ENCODE results near the gene IL20RB.
"Not testable (repeated sequence)": the region's sequence is repeated elsewhere in the genome, so short reads cannot be mapped to it uniquely, and the experiment has no call there.

Gene IL20RB

DNA sequence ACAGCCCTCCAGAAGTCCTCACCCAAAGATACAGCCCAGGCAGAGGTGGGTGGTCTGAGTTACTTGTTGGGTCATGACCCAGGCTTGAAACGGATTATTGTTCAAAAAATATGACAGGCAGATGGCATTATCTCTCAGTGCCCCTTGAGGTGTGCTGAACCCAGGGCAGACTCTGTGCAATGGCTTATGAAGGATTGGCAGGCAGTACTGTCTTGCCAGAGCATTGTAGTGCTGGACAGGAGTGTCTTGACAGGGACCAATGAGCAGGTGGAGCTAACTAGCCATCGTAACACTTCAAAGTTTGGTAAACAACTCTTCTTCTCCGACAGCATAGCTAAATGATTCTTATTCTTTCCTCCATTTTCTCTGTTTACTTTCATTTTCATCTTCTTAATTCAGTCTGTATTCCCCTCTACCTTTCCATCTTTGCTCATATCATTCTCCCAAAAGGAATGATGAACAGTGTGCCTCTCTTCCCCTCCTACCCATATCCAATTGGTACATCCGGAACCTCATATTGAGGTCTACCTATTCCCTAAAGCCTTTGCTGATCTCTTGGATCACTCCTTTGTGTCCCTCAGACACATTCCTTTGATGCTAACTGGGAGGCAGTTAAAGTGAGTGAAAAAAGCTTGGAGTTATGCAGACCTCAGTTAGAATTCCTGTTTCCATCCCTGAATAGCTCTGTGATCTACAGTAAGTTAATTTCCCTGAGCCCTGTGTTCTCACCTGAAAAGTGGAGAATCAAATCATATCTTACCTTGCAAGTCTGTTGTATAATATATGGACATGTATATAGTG lies 2.6 kb upstream of the IL20RB start:
- Histone ChIP-seq H3K9ac (ENCODE audit: low read depth, low read length) (no peak overlapping the region), H3K36me3 (ENCODE audit: insufficient read depth, low read length) (no peaks in the 10 kb centered on the region), H3K4me1 (ENCODE audit: insufficient read depth, low read length) (peaks cover 9% of the 10 kb centered on the region; the same call in 1 of the 2 replicates), H3K9me3 (ENCODE audit: control insufficient read depth, insufficient read depth, low read length) (no peaks in the 10 kb centered on the region)

DNA sequence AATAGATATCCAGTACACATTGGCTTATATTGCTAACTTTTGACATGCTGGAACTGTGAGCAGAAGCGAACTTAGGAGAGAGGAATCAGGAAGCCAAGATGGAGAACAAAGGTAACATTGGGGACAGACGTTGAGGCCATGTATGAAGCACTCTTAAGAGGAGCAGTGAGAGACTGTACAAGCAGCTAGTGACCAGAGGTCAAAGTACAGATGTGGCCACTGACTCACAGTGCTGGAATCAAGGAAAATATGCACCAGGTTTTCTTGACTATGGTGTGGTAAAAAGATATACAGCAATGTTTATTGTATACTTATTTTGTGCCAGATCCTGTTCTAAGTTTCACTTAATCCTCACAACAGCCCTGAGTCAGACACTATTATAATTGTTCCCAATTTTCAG lies 2.0 kb upstream of the IL20RB start:
- Histone ChIP-seq H3K36me3 (ENCODE audit: insufficient read depth, low read length) (no peaks in the 10 kb centered on the region), H3K4me1 (ENCODE audit: insufficient read depth, low read length) (peaks cover 13% of the 10 kb centered on the region), H3K9me3 (ENCODE audit: control insufficient read depth, insufficient read depth, low read length) (no peaks in the 10 kb centered on the region), H3K9ac (ENCODE audit: low read depth, low read length) (no peak overlapping the region)

DNA sequence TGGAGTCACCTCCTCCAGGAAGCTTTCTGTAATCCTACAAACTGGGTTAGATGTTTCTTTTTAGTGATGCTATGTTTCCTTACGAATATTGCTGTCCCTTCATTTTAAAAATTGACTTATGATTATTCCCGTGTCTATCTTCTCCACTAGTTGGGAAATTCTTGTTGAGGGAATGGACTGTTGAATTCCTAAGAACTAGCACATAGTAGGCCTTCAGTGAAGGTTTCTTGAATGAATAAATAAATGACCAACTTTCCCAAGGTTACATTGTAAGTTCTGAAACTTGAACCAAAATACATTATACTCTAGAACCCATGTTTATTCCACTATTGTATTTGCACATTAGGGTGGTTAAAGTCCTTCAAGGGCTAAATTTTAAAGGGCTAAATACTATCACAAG lies 812 bp upstream of the IL20RB start:
- H3K9me3 ChIP-seq (ENCODE audit: control insufficient read depth, insufficient read depth, low read length): no peaks in the 10 kb centered on the region
- peaks cover 19% of the 10 kb centered on the region for H3K4me1 ChIP-seq (ENCODE audit: insufficient read depth, low read length)
- no peak overlapping the region for H3K9ac ChIP-seq (ENCODE audit: low read depth, low read length)
- H3K36me3 ChIP-seq (ENCODE audit: insufficient read depth, low read length): no peaks in the 10 kb centered on the region

DNA sequence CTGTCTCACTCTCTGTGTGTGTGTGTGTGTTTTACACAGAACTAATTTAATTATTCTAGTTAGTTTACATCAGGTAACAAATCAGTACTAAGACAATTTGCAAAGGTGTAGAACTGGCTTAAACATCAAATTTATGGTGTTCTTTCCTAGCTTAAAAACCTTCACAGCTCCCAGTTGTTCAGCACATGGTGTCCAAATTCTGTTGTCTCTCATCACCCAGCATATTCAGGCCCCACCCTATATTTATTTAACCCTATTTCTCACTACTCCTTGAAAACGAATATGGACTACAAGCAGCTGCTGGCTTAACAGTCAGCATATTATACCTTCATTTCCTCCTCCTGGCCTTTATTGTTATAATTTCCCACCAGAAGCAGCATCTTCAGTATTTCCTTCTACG lies 1.2 kb downstream of the IL20RB start:
- Histone ChIP-seq H3K9me3 (ENCODE audit: control insufficient read depth, insufficient read depth, low read length) (no peaks in the 10 kb centered on the region), H3K36me3 (ENCODE audit: insufficient read depth, low read length) (no peaks in the 10 kb centered on the region), H3K4me1 (ENCODE audit: insufficient read depth, low read length) (peaks cover 19% of the 10 kb centered on the region), H3K9ac (ENCODE audit: low read depth, low read length) (no peak overlapping the region)

DNA sequence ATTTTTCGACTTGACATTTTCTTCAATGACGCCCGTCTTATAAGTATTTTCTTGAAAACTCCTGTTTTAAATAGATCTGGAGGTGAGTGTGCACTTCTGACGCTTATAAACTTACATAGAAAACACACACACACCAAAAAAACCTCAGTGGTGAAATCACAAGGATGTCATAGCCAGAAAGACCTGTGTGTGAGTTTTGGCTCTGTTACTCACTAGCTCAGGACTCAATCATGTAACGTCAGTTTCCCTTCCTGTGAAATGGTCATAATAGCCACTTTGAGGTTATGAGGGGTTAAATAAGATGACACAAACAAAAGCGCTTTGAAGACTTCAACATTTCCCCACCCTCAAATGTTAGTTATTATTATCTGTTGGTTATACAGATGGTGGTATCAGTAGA lies 1.8 kb downstream of the IL20RB start:
- H3K4me1 ChIP-seq (ENCODE audit: insufficient read depth, low read length): peaks cover 19% of the 10 kb centered on the region
- H3K36me3 ChIP-seq (ENCODE audit: insufficient read depth, low read length): no peaks in the 10 kb centered on the region
- H3K9me3 ChIP-seq (ENCODE audit: control insufficient read depth, insufficient read depth, low read length): no peaks in the 10 kb centered on the region
- H3K9ac ChIP-seq (ENCODE audit: low read depth, low read length): no peak overlapping the region

DNA sequence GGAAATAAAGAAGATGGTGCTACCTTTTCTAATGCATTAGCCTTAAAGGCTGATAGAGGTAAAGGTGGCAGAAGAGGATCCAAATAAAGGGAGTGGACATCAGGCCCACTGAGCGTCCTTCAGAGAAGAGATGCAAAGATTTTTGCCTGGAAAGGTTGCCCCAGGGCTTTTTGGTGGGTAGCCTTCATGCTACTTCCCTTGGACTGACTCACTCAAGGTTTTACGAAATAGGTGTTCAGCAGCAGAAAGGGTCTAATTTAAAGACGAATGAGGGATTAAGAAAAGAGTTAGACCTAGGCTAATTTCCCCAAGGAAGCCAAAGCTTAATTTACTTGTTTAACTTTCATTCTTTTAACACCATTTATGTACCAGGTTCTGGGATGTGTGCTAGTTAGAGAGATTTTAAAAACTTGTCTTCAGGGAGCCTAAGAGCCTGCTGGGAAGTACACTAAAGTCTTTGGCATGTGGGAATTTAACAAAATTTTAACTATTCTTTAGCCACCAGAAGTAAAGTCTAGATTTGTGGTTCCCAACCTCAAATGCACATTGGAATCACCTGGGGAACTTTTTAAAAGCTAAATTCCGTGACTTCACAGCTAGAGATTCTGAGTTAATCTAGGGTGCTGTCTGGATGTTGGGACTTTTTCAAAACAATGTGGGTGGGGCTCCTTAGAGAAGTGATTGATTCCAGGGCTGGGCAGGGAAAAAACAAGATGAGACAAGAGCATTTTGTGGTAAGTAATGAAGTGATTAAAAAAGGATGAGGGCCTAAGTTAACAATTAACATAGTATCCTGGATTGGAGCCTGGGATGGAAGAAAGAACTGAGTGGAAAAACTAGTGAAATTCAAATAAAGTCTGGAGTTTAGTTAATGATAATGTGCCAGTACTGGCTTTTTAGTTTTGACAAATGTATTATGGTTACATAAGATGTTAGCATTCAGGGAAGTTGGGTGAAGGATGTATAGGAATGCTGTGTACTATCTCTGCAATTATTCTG lies 3.4 kb downstream of the IL20RB start:
- Histone ChIP-seq H3K9me3 (ENCODE audit: control insufficient read depth, insufficient read depth, low read length) (no peaks in the 10 kb centered on the region), H3K4me1 (ENCODE audit: insufficient read depth, low read length) (peaks cover 10% of the 10 kb centered on the region), H3K9ac (ENCODE audit: low read depth, low read length) (no peak overlapping the region; the same call in 1 of the 2 replicates), H3K36me3 (ENCODE audit: insufficient read depth, low read length) (no peaks in the 10 kb centered on the region)

DNA sequence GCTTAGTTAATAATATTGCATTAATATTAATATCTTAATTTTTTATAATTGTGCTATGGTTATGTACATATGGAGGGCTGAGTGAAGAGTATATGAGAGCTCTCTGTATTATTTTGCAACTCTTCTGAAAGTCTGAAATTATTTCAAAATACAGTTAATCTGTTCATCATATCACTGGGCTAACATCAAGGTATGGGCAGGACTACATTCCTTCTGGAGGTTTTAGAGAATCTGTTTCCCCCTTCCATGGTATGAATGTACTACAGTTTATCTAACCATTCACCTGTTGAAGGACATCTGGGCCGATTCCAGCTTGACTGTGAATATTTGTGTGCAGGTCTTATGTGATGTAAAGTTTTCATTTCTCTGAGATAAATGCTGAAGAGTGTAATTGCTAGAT lies 5.1 kb downstream of the IL20RB start:
- Histone ChIP-seq H3K36me3 (ENCODE audit: insufficient read depth, low read length) (no peaks in the 10 kb centered on the region), H3K4me1 (ENCODE audit: insufficient read depth, low read length) (peaks cover 10% of the 10 kb centered on the region), H3K9me3 (ENCODE audit: control insufficient read depth, insufficient read depth, low read length) (no peaks in the 10 kb centered on the region), H3K9ac (ENCODE audit: low read depth, low read length) (no peak overlapping the region)

DNA sequence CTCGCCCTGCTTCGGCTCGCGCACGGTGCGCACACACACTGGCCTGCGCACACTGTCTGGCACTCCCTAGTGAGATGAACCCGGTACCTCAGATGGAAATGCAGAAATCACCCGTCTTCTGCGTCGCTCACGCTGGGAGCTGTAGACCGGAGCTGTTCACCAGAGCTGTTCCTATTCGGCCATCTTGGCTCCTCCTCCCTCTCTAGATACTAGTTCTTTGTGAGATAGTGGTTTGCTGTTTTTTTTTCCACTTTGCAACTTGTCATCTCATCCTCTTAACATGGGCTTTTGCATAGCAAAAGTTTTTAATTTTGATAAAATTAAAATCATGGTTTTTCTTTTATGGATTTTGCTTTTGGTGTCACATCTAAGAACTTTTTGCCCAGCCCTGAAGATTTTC lies 11.8 kb downstream of the IL20RB start:
- not testable (repeated sequence) for H3K36me3 ChIP-seq (ENCODE audit: insufficient read depth, low read length); H3K4me1 ChIP-seq (ENCODE audit: insufficient read depth, low read length); H3K9me3 ChIP-seq (ENCODE audit: control insufficient read depth, insufficient read depth, low read length)
- H3K9ac ChIP-seq (ENCODE audit: low read depth, low read length): peak overlapping the region; percentile 52

DNA sequence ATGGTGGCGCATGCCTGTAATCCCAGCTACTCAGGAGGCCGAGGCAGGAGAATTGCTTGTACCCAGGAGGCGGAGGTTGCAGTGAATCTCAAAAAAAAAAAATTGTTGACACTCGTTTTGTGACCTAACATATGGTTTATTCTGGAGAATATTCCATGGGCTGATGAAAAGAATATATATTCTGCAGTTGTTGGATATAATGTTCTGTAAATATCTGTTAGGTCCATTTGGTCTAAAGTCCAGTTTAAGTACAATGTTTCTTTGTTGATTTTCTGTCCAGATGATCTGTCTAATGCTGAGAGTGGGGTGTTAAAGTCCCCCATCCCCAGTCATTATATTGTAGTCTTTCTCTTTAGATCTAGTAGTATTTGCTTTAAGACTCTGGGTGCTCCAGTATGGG lies 15.6 kb downstream of the IL20RB start:
- Histone ChIP-seq H3K4me1 (ENCODE audit: insufficient read depth, low read length) (no peaks in the 10 kb centered on the region), H3K9me3 (ENCODE audit: control insufficient read depth, insufficient read depth, low read length) (no peaks in the 10 kb centered on the region), H3K36me3 (ENCODE audit: insufficient read depth, low read length) (no peaks in the 10 kb centered on the region), H3K9ac (ENCODE audit: low read depth, low read length) (no peak overlapping the region)

DNA sequence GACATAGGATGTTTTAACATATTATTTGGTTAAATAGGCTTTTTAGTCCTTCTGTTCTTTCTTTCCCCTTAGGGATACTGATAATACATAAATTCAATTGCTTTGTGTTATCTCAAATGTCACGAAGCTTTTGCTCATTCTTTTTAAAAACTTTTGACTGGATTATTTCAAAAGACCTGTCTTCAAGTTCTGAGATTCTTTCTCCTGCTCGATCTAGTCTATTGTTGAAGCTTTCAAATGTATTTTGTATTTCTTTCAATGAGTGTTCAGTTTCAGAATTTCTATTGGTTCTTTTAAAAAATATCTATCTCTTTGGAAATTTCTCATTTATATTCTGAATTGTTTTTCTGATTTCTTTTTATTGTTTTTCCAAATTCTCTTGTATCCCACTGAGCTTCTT lies 16.9 kb downstream of the IL20RB start:
- H3K36me3 ChIP-seq (ENCODE audit: insufficient read depth, low read length): no peaks in the 10 kb centered on the region
- H3K4me1 ChIP-seq (ENCODE audit: insufficient read depth, low read length): no peaks in the 10 kb centered on the region
- H3K9ac ChIP-seq (ENCODE audit: low read depth, low read length): no peak overlapping the region
- no peaks in the 10 kb centered on the region for H3K9me3 ChIP-seq (ENCODE audit: control insufficient read depth, insufficient read depth, low read length)

DNA sequence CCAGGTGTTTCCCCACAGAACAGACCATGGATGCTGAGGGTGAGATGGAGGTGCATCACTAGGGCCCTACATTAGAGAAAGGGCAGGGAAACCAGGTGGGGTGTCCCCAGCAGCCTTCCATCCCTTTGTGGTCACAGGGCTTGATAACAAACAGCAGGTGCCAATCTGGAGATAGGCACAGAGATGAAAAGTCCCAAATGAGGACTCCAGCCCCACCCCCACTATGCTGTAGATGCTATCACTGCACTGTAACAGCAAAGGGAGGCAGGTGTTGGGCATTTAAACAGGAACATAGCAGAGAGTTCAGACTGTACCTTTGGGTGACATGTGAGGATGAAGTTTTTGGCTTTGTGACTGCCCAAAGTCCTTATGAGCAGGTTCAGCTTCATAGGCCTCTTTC lies 21.4 kb downstream of the IL20RB start:
- H3K9me3 ChIP-seq (ENCODE audit: control insufficient read depth, insufficient read depth, low read length): no peaks in the 10 kb centered on the region
- no peak overlapping the region for H3K9ac ChIP-seq (ENCODE audit: low read depth, low read length)
- peaks cover 2% of the 10 kb centered on the region; the same call in 1 of the 2 replicates for H3K36me3 ChIP-seq (ENCODE audit: insufficient read depth, low read length)
- no peaks in the 10 kb centered on the region for H3K4me1 ChIP-seq (ENCODE audit: insufficient read depth, low read length)

DNA sequence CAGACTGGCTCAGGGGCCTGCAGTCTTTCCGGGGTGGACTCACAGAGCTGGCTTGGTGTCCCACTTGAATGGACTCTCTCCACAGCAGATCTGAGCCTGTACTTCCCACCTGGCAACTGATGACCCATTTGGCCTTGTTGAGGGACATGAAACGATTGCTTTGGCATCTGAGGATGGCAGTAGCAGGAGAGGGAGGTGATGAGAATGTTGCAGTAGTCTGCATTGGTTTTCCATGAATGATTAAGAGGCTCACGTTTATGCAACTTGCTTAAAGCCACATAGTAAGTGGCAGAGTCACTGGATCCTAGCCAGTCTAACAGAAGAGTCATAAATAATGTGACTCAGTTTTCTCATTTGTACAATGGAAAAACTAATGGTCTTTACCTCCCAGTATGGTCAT lies 21.9 kb downstream of the IL20RB start:
- Histone ChIP-seq H3K9me3 (ENCODE audit: control insufficient read depth, insufficient read depth, low read length) (no peaks in the 10 kb centered on the region), H3K9ac (ENCODE audit: low read depth, low read length) (no peak overlapping the region), H3K36me3 (ENCODE audit: insufficient read depth, low read length) (peaks cover 7% of the 10 kb centered on the region; the same call in 1 of the 2 replicates), H3K4me1 (ENCODE audit: insufficient read depth, low read length) (no peaks in the 10 kb centered on the region)

DNA sequence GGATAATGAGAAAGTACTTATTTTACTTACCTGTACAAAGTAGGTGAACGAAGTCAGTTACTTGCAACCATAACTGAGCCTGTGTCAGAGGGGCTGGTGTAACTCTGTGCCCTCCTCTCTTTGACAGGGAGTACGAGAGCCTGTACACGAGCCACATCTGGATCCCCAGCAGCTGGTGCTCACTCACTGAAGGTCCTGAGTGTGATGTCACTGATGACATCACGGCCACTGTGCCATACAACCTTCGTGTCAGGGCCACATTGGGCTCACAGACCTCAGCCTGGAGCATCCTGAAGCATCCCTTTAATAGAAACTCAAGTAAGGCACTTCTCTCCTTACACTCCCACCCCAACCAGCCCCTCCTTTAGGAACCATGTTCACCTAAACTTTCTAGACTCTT lies 24.2 kb downstream of the IL20RB start:
- no peaks in the 10 kb centered on the region for H3K4me1 ChIP-seq (ENCODE audit: insufficient read depth, low read length)
- H3K36me3 ChIP-seq (ENCODE audit: insufficient read depth, low read length): peaks cover 7% of the 10 kb centered on the region; the same call in 1 of the 2 replicates
- H3K9me3 ChIP-seq (ENCODE audit: control insufficient read depth, insufficient read depth, low read length): no peaks in the 10 kb centered on the region
- no peak overlapping the region for H3K9ac ChIP-seq (ENCODE audit: low read depth, low read length)

DNA sequence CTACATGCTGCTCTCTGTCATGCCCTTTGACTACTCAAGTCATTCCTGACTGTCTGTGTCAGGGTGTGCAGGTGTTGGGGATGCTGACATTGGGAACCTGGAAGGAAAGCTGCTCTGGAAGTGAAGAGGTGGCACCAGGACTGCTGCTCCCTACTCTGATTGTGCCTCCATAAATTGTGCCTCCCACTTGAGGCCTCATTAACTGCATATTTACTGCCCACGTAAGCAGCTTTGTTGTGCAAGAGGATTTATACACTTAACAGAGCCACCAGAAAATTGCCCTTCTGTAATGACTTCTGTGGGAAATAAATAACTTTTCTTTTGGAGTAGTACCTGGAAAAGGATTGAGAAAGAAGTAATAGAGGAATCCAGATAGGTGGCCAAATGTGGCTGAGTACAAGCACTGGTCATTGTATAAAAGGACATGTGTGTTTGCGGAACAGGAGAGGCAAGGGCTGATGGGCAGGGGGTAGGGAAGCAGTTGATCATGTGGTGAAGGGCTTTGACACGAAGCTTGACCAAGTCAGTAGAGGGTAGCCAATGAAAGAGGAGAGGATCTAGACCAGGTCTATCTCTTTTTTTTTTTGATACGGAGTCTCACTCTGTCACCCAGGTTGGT lies 24.8 kb downstream of the IL20RB start:
- H3K4me1 ChIP-seq (ENCODE audit: insufficient read depth, low read length): no peaks in the 10 kb centered on the region
- peaks cover 7% of the 10 kb centered on the region; the same call in 1 of the 2 replicates for H3K36me3 ChIP-seq (ENCODE audit: insufficient read depth, low read length)
- H3K9me3 ChIP-seq (ENCODE audit: control insufficient read depth, insufficient read depth, low read length): no peaks in the 10 kb centered on the region
- no peak overlapping the region for H3K9ac ChIP-seq (ENCODE audit: low read depth, low read length)
